A549 (cell line): ENCODE measurements around the gene MAML3.

ENCODE experiments used
- BHLHE40 ChIP-seq: IDR thresholded peaks from 2 replicates; pipeline ENCODE4 v1.6.1; 2012; ENCODE audit warnings: low read depth, low read length, inconsistent platforms
- ESRRA ChIP-seq: fragments of 150-350 bp; IDR thresholded peaks from 2 replicates; pipeline ENCODE4 v1.6.1; 2014; ENCODE audit warnings: mild to moderate bottlenecking, low read length, borderline replicate concordance
- POLR2A ChIP-seq: IDR thresholded peaks from 2 replicates; pipeline ENCODE4 v1.6.1; 2012; ENCODE audit warnings: mild to moderate bottlenecking, low read length
- TF ChIP-seq, protein P1 (sequence below): fragments of >200 bp; sonication (Bioruptor Twin); formaldehyde crosslinking; IDR thresholded peaks from 3 replicates; pipeline ENCODE4 v1.6.1; 2016
- TF ChIP-seq, protein P2 (sequence below): fragments of >200 bp; sonication (Bioruptor Twin); formaldehyde crosslinking; IDR thresholded peaks from 3 replicates; pipeline ENCODE4 v1.5.1; 2016

DNA sequence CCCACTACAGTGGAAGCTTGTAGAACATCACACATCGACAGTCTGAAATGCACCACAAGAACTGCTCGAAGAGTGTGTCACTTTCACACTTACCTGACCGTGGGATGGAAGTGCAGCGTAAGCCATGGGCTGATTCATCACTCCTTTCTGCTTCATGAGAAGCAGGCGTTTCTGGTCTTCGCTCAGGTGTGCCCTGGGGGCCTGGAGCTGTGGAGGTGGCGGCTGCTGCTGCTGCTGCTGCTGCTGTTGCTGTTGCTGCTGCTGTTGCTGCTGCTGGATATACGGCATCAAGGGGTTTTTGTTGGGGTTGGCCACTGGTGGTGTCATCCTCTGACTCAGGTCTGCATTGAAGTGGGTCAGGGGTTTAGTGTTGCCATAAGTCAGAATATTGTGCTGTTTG, 264.7 kb downstream of the MAML3 start:
- TF ChIP-seq POLR2A = no peak
- TF ChIP-seq, protein P1, sequence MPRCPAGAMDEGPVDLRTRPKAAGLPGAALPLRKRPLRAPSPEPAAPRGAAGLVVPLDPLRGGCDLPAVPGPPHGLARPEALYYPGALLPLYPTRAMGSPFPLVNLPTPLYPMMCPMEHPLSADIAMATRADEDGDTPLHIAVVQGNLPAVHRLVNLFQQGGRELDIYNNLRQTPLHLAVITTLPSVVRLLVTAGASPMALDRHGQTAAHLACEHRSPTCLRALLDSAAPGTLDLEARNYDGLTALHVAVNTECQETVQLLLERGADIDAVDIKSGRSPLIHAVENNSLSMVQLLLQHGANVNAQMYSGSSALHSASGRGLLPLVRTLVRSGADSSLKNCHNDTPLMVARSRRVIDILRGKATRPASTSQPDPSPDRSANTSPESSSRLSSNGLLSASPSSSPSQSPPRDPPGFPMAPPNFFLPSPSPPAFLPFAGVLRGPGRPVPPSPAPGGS = no peak
- no peak for TF ChIP-seq BHLHE40
- TF ChIP-seq, protein P2, sequence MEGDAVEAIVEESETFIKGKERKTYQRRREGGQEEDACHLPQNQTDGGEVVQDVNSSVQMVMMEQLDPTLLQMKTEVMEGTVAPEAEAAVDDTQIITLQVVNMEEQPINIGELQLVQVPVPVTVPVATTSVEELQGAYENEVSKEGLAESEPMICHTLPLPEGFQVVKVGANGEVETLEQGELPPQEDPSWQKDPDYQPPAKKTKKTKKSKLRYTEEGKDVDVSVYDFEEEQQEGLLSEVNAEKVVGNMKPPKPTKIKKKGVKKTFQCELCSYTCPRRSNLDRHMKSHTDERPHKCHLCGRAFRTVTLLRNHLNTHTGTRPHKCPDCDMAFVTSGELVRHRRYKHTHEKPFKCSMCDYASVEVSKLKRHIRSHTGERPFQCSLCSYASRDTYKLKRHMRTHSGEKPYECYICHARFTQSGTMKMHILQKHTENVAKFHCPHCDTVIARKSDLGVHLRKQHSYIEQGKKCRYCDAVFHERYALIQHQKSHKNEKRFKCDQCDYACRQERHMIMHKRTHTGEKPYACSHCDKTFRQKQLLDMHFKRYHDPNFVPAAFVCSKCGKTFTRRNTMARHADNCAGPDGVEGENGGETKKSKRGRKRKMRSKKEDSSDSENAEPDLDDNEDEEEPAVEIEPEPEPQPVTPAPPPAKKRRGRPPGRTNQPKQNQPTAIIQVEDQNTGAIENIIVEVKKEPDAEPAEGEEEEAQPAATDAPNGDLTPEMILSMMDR = no peak
- no peak for TF ChIP-seq ESRRA
